Upper lobe of left lung (tissue), 6 donors: ENCODE results near the gene DPP6. TPM values are rescaled to one million over a fixed set of nuclear protein-coding genes. Genes with fewer than 3 reads are reported as not detected.
"Not testable (repeated sequence)": the region's sequence is repeated elsewhere in the genome, so short reads cannot be mapped to it uniquely, and the experiment has no call there.

ENCODE experiments used
- ATAC-seq, 2 donors: fragments of 200-7000 bp; cut with Tn5 transposase; one replicate each; pipeline ENCODE4 v1.9.1; 2022; ENCODE audit warnings: mild to moderate bottlenecking in 2 of 2, moderate library complexity in 2 of 2; ENCODE audit not compliant: low FRiP score in 2 of 2
- DNase-seq, 2 donors: peaks; one replicate each; pipeline ENCODE4 v3.0.0-alpha.2; 2019 to 2020
- H3K27ac ChIP-seq, 4 donors: fragments of 200-600 bp; sonication (generic); one replicate each; pipeline ENCODE4 v1.5.1; 2016 to 2019
- H3K27me3 ChIP-seq, 4 donors: fragments of 200-600 bp; sonication (generic); one replicate each; pipeline ENCODE4 v1.5.1; 2017 to 2019
- H3K36me3 ChIP-seq, 4 donors: fragments of 200-600 bp; sonication (generic); one replicate each; pipeline ENCODE4 v1.5.1; 2016 to 2019
- H3K4me1 ChIP-seq, 4 donors: fragments of 200-600 bp; sonication (generic); one replicate each; pipeline ENCODE4 v1.5.1; 2018 to 2019
- H3K4me3 ChIP-seq, 4 donors: fragments of 200-600 bp; sonication (generic); one replicate each; pipeline ENCODE4 v1.5.1; 2017 to 2019; ENCODE audit warnings: mild to moderate bottlenecking in 2 of 4, moderate library complexity in 1 of 4
- H3K9me3 ChIP-seq, 4 donors: fragments of 200-600 bp; sonication (generic); one replicate each; pipeline ENCODE4 v1.5.1; 2018 to 2019
- CTCF ChIP-seq, 6 experiments: fragments of 450-650 bp in 4 of 6; fragments of 200-600 bp in 2 of 6; sonication (generic) in 2 of 6; IDR thresholded peaks; one replicate each; pipeline ENCODE4 v1.5.1; 2016 to 2019; ENCODE audit warnings: antibody characterized with exemption in 6 of 6
- EP300 ChIP-seq, 4 donors: sonication (generic); formaldehyde crosslinking; IDR thresholded peaks; one replicate each; pipeline ENCODE4 v1.5.1; 2017; ENCODE audit warnings: antibody characterized with exemption in 4 of 4, control low read depth in 2 of 4
- POLR2A ChIP-seq, 4 donors: fragments of 450-650 bp; IDR thresholded peaks; one replicate each; pipeline ENCODE4 v1.5.1; 2016 to 2017; ENCODE audit warnings: antibody characterized with exemption in 4 of 4, mild to moderate bottlenecking in 2 of 4
- POLR2AphosphoS5 ChIP-seq, 2 donors: sonication (generic); formaldehyde crosslinking; IDR thresholded peaks; one replicate each; pipeline ENCODE4 v1.5.1; 2017; ENCODE audit warnings: antibody characterized with exemption in 2 of 2
- WGBS, 2 donors: methylation state at CpG; one replicate each; pipeline ENCODE4 v1.1.5; 2017 to 2018; 5-methylcytosine and 5-hydroxymethylcytosine counted together
- total RNA-seq, 6 donors: library from RNA; depleted of rRNA in 4 of 6; stranded (reverse); fragments of >200 nt in 4 of 6; gene quantifications; one replicate each; pipeline versions ENCODE4 v1.1.0 to v1.2.1, GENCODE V29; 2016 to 2021
- donor health status: DM: no; HTN: no; CAD: no; lungs with moderate emphysema.
- donor health status: DM: no; HTN: yes; CAD: no; lungs with severe emphysema.

Gene DPP6
- total RNA-seq, 6 donors from 2014 or later = 0.49 to 3.1 (median 0.86) TPM; not detected in 2

GRCh38 chr7:154676422-154677073 lies 624.4 kb downstream of the DPP6 start:
- no peaks in the 10 kb centered on the region for H3K36me3 ChIP-seq
- ATAC-seq = peak; percentile 33 to 88
- WGBS, 2 donors = 64 to 67% methylated on average over 8 of the region's 10 CpGs
- no peaks in the 10 kb centered on the region for H3K4me1 ChIP-seq
- TF ChIP-seq EP300 (IDR thresholded peaks at IDR 0.05) (no peak), CTCF (IDR thresholded peaks at IDR 0.05) (no peak), POLR2AphosphoS5 (IDR thresholded peaks at IDR 0.05) (no peak), POLR2A (IDR thresholded peaks at IDR 0.05) (no peak)
- no peak overlapping the region for H3K4me3 ChIP-seq
- no peaks in the 10 kb centered on the region for H3K9me3 ChIP-seq
- H3K27me3 ChIP-seq = no peaks in the 10 kb centered on the region
- no peak overlapping the region for H3K27ac ChIP-seq
- DNase-seq = peak in 1 of 2 donors; percentile 82

- H3K4me3 ChIP-seq = no peak overlapping the region
- no peak for TF ChIP-seq EP300 (IDR thresholded peaks at IDR 0.05)
- TF ChIP-seq CTCF (IDR thresholded peaks at IDR 0.05) = no peak
- TF ChIP-seq POLR2A (IDR thresholded peaks at IDR 0.05) = no peak
- TF ChIP-seq POLR2AphosphoS5 (IDR thresholded peaks at IDR 0.05) = no peak
- 91 to 92% methylated on average over 12 of the region's 12 CpGs for WGBS, 2 donors
- ATAC-seq (no peak), DNase-seq (peak in 1 of 2 donors; percentile 46)
- no peak overlapping the region for H3K27ac ChIP-seq
- no peaks in the 10 kb centered on the region for H3K27me3 ChIP-seq
- H3K9me3 ChIP-seq = no peaks in the 10 kb centered on the region
- H3K36me3 ChIP-seq = no peaks in the 10 kb centered on the region
- H3K4me1 ChIP-seq = no peaks in the 10 kb centered on the region
Measured at GRCh38 chr7:154677454-154677853, 625.3 kb downstream of the DPP6 start.

GRCh38 chr7:154678001-154678550 lies 625.9 kb downstream of the DPP6 start:
- 86 to 90% methylated on average over 18 of the region's 18 CpGs for WGBS, 2 donors
- not testable (repeated sequence) for H3K9me3 ChIP-seq, H3K27me3 ChIP-seq, H3K36me3 ChIP-seq, ATAC-seq, H3K27ac ChIP-seq, H3K4me1 ChIP-seq, H3K4me3 ChIP-seq
- DNase-seq = peak in 1 of 2 donors; percentile 37

GRCh38 chr7:154679379-154680053 lies 627.3 kb downstream of the DPP6 start:
- ATAC-seq = no peak

More at GRCh38 chr7:154679379-154680053, 627.3 kb downstream of the DPP6 start:
- Histone ChIP-seq H3K4me3 (no peak overlapping the region), H3K27ac (no peak overlapping the region), H3K9me3 (no peaks in the 10 kb centered on the region), H3K4me1 (no peaks in the 10 kb centered on the region), H3K36me3 (no peaks in the 10 kb centered on the region), H3K27me3 (no peaks in the 10 kb centered on the region)
- DNase-seq = no peak
- no peak for TF ChIP-seq POLR2AphosphoS5 (IDR thresholded peaks at IDR 0.05)
- TF ChIP-seq POLR2A (IDR thresholded peaks at IDR 0.05) = no peak
- no peak for TF ChIP-seq EP300 (IDR thresholded peaks at IDR 0.05)
- TF ChIP-seq CTCF (IDR thresholded peaks at IDR 0.05) = no peak
- WGBS, 2 donors = 74 to 80% methylated on average over 7 to 8 of the region's 8 CpGs
